HCT116 (cell line): ENCODE measurements around the gene PTGES2. TPM values are rescaled to one million over a fixed set of nuclear protein-coding genes. Genes with fewer than 3 reads are reported as not detected.

Experiments
- ATAC-seq: fragments of 200-7000 bp; cut with Tn5 transposase; 2 replicates; pipeline ENCODE4 v1.9.1; 2020; ENCODE audit warnings: mild to moderate bottlenecking, moderate library complexity
- BruUV-seq: library from RNA; stranded (reverse); fragments of 400-500 nt; replicated peaks from 2 replicates; lab custom pipeline; 2021; lab: Mats Ljungman, UMichigan
- CTCF ChIA-PET: fragments of 300-600 bp; sonication (Branson Sonifier 250); formaldehyde crosslinking; loops from one replicate; lab custom pipeline; 2021; ENCODE audit warnings: antibody characterized with exemption; lab: Charles Lee
- POLR2A ChIA-PET: fragments of 300-600, 350-600 bp; sonication (Branson Sonifier 250); formaldehyde crosslinking; loops from one replicate; lab custom pipeline; 2021; ENCODE audit warnings: antibody characterized with exemption; lab: Charles Lee
- RAD21 ChIA-PET, 2 experiments: fragments of 300-600 bp; sonication (Branson Sonifier 250); formaldehyde crosslinking; loops; one replicate each; lab custom pipeline; 2023; ENCODE audit warnings: low total read pairs in 2 of 2; ENCODE audit not compliant: uncharacterized antibody in 2 of 2, unreplicated experiment in 2 of 2, low non-redundant PET in 1 of 2; lab: Charles Lee
- DNase-seq: peaks from one replicate; pipeline ENCODE4 v3.0.0-alpha.2; 2010; ENCODE audit warnings: low read depth, low spot score
- H2AFZ ChIP-seq: fragments of 200-600 bp; shearing (Covaris generic), sonication (generic); 2 replicates; pipeline ENCODE4 v1.6.1; 2017; ENCODE audit warnings: low read depth, mixed run types, mixed read lengths, antibody characterized with exemption, low read length; ENCODE audit not compliant: poor library complexity, severe bottlenecking
- H3K27ac ChIP-seq: 2 replicates; pipeline ENCODE4 v1.5.1; 2012; ENCODE audit warnings: low read depth, low read length
- H3K27me3 ChIP-seq: fragments of 200-600 bp; sonication (generic); 2 replicates; pipeline ENCODE4 v1.6.1; 2016; ENCODE audit warnings: mixed run types, low read length, mixed read lengths; ENCODE audit not compliant: insufficient read depth
- H3K36me3 ChIP-seq, 2 experiments: fragments of 200-500 bp in 1 of 2; fragments of 200-600 bp in 1 of 2; sonication (Bioruptor generic) in 1 of 2; sonication (generic) in 1 of 2; 2 replicates each; pipeline versions ENCODE4 v1.5.1 to v1.6.1; 2014 to 2016; ENCODE audit warnings: low read length in 2 of 2, inconsistent platforms in 1 of 2, mixed read lengths in 1 of 2, mixed run types in 1 of 2; ENCODE audit not compliant: insufficient read depth in 2 of 2, control insufficient read depth in 1 of 2
- H3K4me1 ChIP-seq, 2 experiments: fragments of 200-600 bp in 1 of 2; sonication (generic) in 1 of 2; 2 replicates each; pipeline versions ENCODE4 v1.5.1 to v1.6.1; 2012 to 2017; ENCODE audit warnings: low read length in 2 of 2, inconsistent platforms in 1 of 2, mild to moderate bottlenecking in 1 of 2, mixed read lengths in 1 of 2, mixed run types in 1 of 2, moderate library complexity in 1 of 2; ENCODE audit not compliant: insufficient read depth in 2 of 2, control insufficient read depth in 1 of 2
- H3K4me2 ChIP-seq: fragments of 200-600 bp; sonication (generic); 2 replicates; pipeline ENCODE4 v1.6.1; 2017; ENCODE audit warnings: mixed run types, low read length, mixed read lengths
- H3K4me3 ChIP-seq, 2 experiments: fragments of 200-600 bp in 1 of 2; sonication (generic) in 1 of 2; replicated peaks in 1 of 2; 2 replicates each; pipeline ENCODE4 v1.5.1; 2011 to 2016; ENCODE audit warnings: low read length in 2 of 2, control low read depth in 1 of 2, low read depth in 1 of 2, mild to moderate bottlenecking in 1 of 2, mixed read lengths in 1 of 2, mixed run types in 1 of 2
- H3K79me2 ChIP-seq: fragments of 200-600 bp; sonication (generic); 2 replicates; pipeline ENCODE4 v1.6.1; 2017; ENCODE audit warnings: mild to moderate bottlenecking, mixed run types, low read length, moderate library complexity, mixed read lengths; ENCODE audit not compliant: insufficient read depth
- H3K9ac ChIP-seq: fragments of 200-600 bp; sonication (generic); 2 replicates; pipeline ENCODE4 v1.6.1; 2016; ENCODE audit warnings: low read length, mixed read lengths
- H3K9me2 ChIP-seq: fragments of 200-600 bp; sonication (generic), shearing (Covaris generic); 2 replicates; pipeline ENCODE4 v1.6.1; 2017; ENCODE audit warnings: mixed run types, mild to moderate bottlenecking, moderate library complexity; ENCODE audit not compliant: insufficient read depth
- H3K9me3 ChIP-seq, 2 experiments: fragments of 200-500 bp in 1 of 2; fragments of 200-600 bp in 1 of 2; sonication (Bioruptor generic) in 1 of 2; sonication (generic) in 1 of 2; 2 replicates each; pipeline ENCODE4 v1.6.1; 2014 to 2017; ENCODE audit warnings: low read length in 2 of 2, mixed read lengths in 2 of 2, inconsistent platforms in 1 of 2, low read depth in 1 of 2, mild to moderate bottlenecking in 1 of 2, mixed run types in 1 of 2, moderate library complexity in 1 of 2; ENCODE audit not compliant: control insufficient read depth in 1 of 2, insufficient read depth in 1 of 2
- H4K20me1 ChIP-seq: fragments of 200-600 bp; sonication (generic), shearing (Covaris generic); 2 replicates; pipeline ENCODE4 v1.6.1; 2017; ENCODE audit warnings: mixed run types, mild to moderate bottlenecking, moderate library complexity; ENCODE audit not compliant: insufficient read depth
- ATF3 ChIP-seq: IDR thresholded peaks from 2 replicates; pipeline ENCODE4 v1.6.1; 2012
- CBX3 ChIP-seq: IDR thresholded peaks from 2 replicates; pipeline ENCODE4 v1.6.1; 2012; ENCODE audit warnings: low read depth
- CEBPB ChIP-seq: IDR thresholded peaks from 2 replicates; pipeline ENCODE4 v1.6.1; 2012; ENCODE audit warnings: low read depth
- EGR1 ChIP-seq: IDR thresholded peaks from 2 replicates; pipeline ENCODE4 v1.6.1; 2012; ENCODE audit warnings: low read depth
- EZH2phosphoT487 ChIP-seq: fragments of 200-600 bp; IDR thresholded peaks from 2 replicates; pipeline ENCODE4 v1.6.1; 2018; ENCODE audit warnings: antibody characterized with exemption, borderline replicate concordance
- FOSL1 ChIP-seq: IDR thresholded peaks from 2 replicates; pipeline ENCODE4 v1.6.1; 2012; ENCODE audit warnings: low read depth
- MAX ChIP-seq: IDR thresholded peaks from 2 replicates; pipeline ENCODE4 v1.6.1; 2012
- POLR2AphosphoS5 ChIP-seq: IDR thresholded peaks from 2 replicates; pipeline ENCODE4 v1.6.1; 2011; ENCODE audit warnings: mild to moderate bottlenecking, low read depth, low read length, moderate library complexity
- REST ChIP-seq: IDR thresholded peaks from 2 replicates; pipeline ENCODE4 v1.6.1; 2012; ENCODE audit warnings: low read depth
- SIN3A ChIP-seq: IDR thresholded peaks from 2 replicates; pipeline ENCODE4 v1.6.1; 2012; ENCODE audit warnings: low read depth
- SP1 ChIP-seq: IDR thresholded peaks from 2 replicates; pipeline ENCODE4 v1.6.1; 2012; ENCODE audit warnings: low read depth
- SRF ChIP-seq: IDR thresholded peaks from 2 replicates; pipeline ENCODE4 v1.6.1; 2012; ENCODE audit warnings: low read depth
- YY1 ChIP-seq: IDR thresholded peaks from 2 replicates; pipeline ENCODE4 v1.6.1; 2011; ENCODE audit warnings: low read length, low read depth, moderate library complexity, mild to moderate bottlenecking; ENCODE audit not compliant: insufficient replicate concordance; ENCODE audit errors: extremely low read depth
- ZBTB33 ChIP-seq: IDR thresholded peaks from 2 replicates; pipeline ENCODE4 v1.6.1; 2011; ENCODE audit warnings: mild to moderate bottlenecking, low read length, moderate library complexity; ENCODE audit not compliant: insufficient replicate concordance; ENCODE audit errors: extremely low read depth
- intact Hi-C: fragments of 100-400 bp; cut with micrococcal nuclease; formaldehyde crosslinking; loops from 2 replicates; pipeline ENCODE4 v1.10.0; 2022
- total RNA-seq: library from RNA; stranded (reverse); gene quantifications from one replicate; pipeline ENCODE4 v1.2.1, GENCODE V29; 2021; ENCODE audit not compliant: unreplicated experiment

PTGES2 gene
- total RNA-seq, 1 experiment from 2014 or later, result 148 TPM

DNA sequence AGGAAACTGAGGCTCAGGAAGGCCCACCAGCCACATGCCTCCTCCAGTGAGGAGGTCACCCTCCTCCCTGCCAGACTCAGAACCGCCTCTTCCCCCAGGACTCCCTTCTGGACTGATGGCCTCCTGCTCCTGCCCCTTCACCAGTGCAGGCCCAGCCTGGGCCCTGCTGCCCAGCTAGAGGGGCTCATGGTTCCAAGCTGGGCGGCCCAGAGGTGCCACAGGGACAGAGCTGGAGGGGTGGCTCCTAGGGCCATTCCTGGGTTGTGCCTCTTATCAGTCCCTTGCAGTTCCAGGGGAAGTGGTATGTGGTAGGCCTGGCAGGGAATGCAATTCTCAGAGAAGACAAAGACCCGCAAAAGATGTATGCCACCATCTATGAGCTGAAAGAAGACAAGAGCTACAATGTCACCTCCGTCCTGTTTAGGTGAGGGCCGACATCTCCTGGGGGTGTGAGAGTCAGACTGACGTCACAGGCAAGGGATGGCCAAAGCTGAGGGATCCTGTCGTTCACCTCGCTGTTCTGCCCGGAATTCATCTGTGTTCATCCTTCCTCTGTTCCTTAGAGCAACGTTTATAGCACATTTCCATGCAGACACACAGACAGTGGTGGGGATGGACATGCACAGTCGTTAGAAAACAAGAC is 22.5 kb upstream of the PTGES2 start:
- CTCF ChIA-PET, result interaction anchor here (0.8 kb wide), 1 partner anchor 9 kb away, joined by 4 read pairs; no protein-coding TSS in a partner anchor
- no peaks in the 10 kb centered on the region for H3K9me3 ChIP-seq
- no peak overlapping the region for H3K27ac ChIP-seq
- H3K36me3 ChIP-seq, result no peaks in the 10 kb centered on the region
- peaks cover 10 to 29% of the 10 kb centered on the region in 2 experiments for H3K4me1 ChIP-seq
- H3K4me2 ChIP-seq, result no peak overlapping the region; the same call in 1 of the 2 replicates
- BruUV-seq, result no TSS peak
- H3K27me3 ChIP-seq, result no peaks in the 10 kb centered on the region
- no peak overlapping the region for H2AFZ ChIP-seq
- no peak for ATAC-seq
- no peak overlapping the region for H3K9ac ChIP-seq
- H3K4me3 ChIP-seq, result no peak overlapping the region
- POLR2A ChIA-PET, result interaction anchor here (2.1 kb wide), 1 partner anchor 10 kb away, joined by 7 read pairs; the partner anchor contains the start of gene BBLN
- DNase-seq, result no peak
- TF ChIP-seq SP1 (no peak), YY1 (no peak), CEBPB (no peak), MAX (no peak), POLR2AphosphoS5 (no peak), EGR1 (no peak), REST (no peak), CBX3 (no peak), ZBTB33 (no peak), SRF (no peak), FOSL1 (no peak), EZH2phosphoT487 (no peak), ATF3 (no peak), SIN3A (no peak)
- TF ChIP-seq, all 23 proteins: peak for 0
- Histone ChIP-seq H3K79me2 (no peaks in the 10 kb centered on the region), H3K9me2 (no peaks in the 10 kb centered on the region), H4K20me1 (no peaks in the 10 kb centered on the region)
- RAD21 ChIA-PET, result no interaction called here
- intact Hi-C loops, result no loop called here
